MG63 (cell line): ENCODE data around the gene FASN. TPM values are rescaled to one million over a fixed set of nuclear protein-coding genes. Genes with fewer than 3 reads are reported as not detected.

Experiments
- DNase-seq: peaks from one replicate; pipeline ENCODE4 v3.0.0-alpha.2; 2020
- H3K27me3 ChIP-seq: fragments of 250-450 bp; sonication (Bioruptor Pico); 2 replicates; pipeline ENCODE4 v1.5.1; 2020; ENCODE audit warnings: mild to moderate bottlenecking, moderate library complexity
- H3K36me3 ChIP-seq: fragments of 250-450 bp; sonication (Bioruptor Pico); 2 replicates; pipeline ENCODE4 v1.5.1; 2020; ENCODE audit warnings: mild to moderate bottlenecking, moderate library complexity
- H3K4me3 ChIP-seq: fragments of 250-450 bp; sonication (Bioruptor Pico); 2 replicates; pipeline ENCODE4 v1.5.1; 2020; ENCODE audit warnings: mild to moderate bottlenecking, moderate library complexity
- H3K9me3 ChIP-seq: fragments of 250-450 bp; sonication (Bioruptor Pico); 2 replicates; pipeline ENCODE4 v1.5.1; 2020; ENCODE audit warnings: mild to moderate bottlenecking, moderate library complexity
- total RNA-seq: library from RNA; depleted of rRNA; stranded (reverse); fragments of >200 nt; shearing (Covaris generic); gene quantifications from 2 replicates; pipeline ENCODE4 v1.2.3, GENCODE V29; 2014; ENCODE audit warnings: low replicate concordance

FASN gene
- total RNA-seq, 1 experiment from 2014 or later: 112 TPM

- no peak for DNase-seq
- no peak overlapping the region for H3K4me3 ChIP-seq
- H3K36me3 ChIP-seq: peaks cover 93% of the 10 kb centered on the region
- no peaks in the 10 kb centered on the region for H3K9me3 ChIP-seq
- no peaks in the 10 kb centered on the region for H3K27me3 ChIP-seq
These were observed 10.8 kb downstream of the FASN start for GRCh38 chr17:82086941-82087906.

- H3K4me3 ChIP-seq: no peak overlapping the region
- H3K27me3 ChIP-seq: no peaks in the 10 kb centered on the region
- no peaks in the 10 kb centered on the region for H3K9me3 ChIP-seq
- DNase-seq: no peak
- H3K36me3 ChIP-seq: peaks cover 90% of the 10 kb centered on the region
These were observed 11.9 kb downstream of the FASN start for GRCh38 chr17:82085931-82086764.

- Histone ChIP-seq H3K4me3 (no peak overlapping the region), H3K27me3 (no peaks in the 10 kb centered on the region), H3K36me3 (peaks cover 92% of the 10 kb centered on the region), H3K9me3 (no peaks in the 10 kb centered on the region)
- DNase-seq: peak; percentile 5
These were observed 12.8 kb downstream of the FASN start for GRCh38 chr17:82085031-82085861.

DNA sequence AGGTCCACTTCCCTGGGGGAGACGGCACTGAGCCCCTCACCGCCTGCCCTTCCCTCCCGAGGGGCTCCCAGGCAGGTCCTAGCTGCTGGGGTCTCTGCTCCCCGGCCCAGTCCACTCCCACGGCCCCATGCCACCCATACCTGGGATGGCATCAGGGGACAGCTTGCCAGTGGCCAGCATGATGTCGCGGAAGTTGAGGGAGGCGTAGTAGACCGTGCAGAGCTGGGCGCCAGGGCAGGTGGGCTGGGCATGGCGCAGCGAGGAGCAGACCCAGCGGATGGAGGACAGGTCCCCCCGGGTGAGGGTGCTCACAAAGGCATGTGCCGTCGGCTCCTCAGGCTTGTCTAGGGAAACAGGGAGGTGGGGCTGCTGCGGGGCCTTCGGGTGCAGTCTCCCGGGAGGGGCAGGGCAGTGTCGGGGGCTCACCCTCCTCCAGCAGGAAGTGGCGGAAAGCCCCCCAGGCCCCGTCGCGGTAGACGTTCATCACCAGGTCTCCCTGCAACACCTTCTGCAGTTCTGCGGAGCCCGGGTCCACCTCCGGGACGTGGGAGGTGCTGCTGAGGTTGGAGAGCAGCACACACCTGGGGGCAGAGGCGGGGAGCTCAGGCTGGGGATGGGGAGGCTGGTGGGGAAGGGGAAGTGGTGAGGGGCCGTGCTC lies 13.5 kb downstream of the FASN start:
- Histone ChIP-seq H3K9me3 (no peaks in the 10 kb centered on the region), H3K4me3 (no peak overlapping the region), H3K27me3 (no peaks in the 10 kb centered on the region), H3K36me3 (peaks cover 92% of the 10 kb centered on the region)
- peak; percentile 4 for DNase-seq

GRCh38 chr17:82083533-82084359 lies 14.3 kb downstream of the FASN start:
- DNase-seq: no peak
- no peak overlapping the region for H3K4me3 ChIP-seq
- no peaks in the 10 kb centered on the region for H3K9me3 ChIP-seq
- peaks cover 90% of the 10 kb centered on the region for H3K36me3 ChIP-seq
- no peaks in the 10 kb centered on the region for H3K27me3 ChIP-seq

- peaks cover 90% of the 10 kb centered on the region for H3K36me3 ChIP-seq
- no peak for DNase-seq
These were observed 15.0 kb downstream of the FASN start for GRCh38 chr17:82083009-82083408.

DNA sequence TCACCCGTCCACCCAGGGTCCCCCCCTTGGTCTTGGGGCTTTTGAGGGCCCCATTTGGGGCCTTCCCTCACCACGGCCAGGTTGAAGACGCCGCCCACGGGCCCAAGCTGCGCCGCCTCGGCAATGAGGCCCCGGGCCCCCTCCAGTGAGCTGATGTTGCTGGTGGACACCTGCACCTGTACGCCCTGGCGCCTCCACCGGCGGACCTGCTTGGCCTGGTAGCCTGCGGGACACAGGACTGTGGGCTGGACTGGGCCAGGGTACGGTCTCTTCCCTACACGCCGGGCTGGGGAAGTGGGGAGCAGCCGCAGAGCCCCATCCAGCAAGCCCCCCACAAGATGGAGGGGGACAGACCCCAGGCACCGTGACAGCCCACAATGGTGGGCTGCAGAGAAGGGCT lies 15.6 kb downstream of the FASN start:
- H3K36me3 ChIP-seq: peaks cover 90% of the 10 kb centered on the region
- DNase-seq: no peak
- no peak overlapping the region for H3K4me3 ChIP-seq
- H3K27me3 ChIP-seq: no peaks in the 10 kb centered on the region
- no peaks in the 10 kb centered on the region for H3K9me3 ChIP-seq

More at GRCh38 chr17:82083009-82083408, 15.0 kb downstream of the FASN start:
- Histone ChIP-seq H3K9me3 (no peaks in the 10 kb centered on the region), H3K27me3 (no peaks in the 10 kb centered on the region), H3K4me3 (no peak overlapping the region)

DNA sequence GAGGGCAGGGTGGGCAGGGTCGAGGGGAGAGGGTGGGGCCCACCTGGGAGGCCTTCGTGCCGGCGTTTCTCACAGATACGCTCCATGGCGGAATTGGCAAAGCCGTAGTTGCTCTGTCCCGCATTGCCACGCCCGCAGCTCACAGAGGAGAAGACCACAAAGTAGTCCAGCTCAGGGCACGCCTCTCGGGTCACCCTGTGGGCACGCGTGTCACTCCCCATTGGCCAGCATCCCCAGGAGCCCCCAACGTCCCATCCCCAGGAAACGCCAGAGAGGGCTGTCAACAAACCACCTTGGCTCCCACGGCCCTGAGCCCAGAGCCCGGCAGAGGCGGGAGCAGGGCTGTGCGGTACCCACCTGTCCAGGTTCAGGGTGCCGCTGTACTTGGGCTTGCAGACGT lies 16.1 kb downstream of the FASN start:
- H3K36me3 ChIP-seq: peaks cover 89% of the 10 kb centered on the region
- DNase-seq: no peak

DNA sequence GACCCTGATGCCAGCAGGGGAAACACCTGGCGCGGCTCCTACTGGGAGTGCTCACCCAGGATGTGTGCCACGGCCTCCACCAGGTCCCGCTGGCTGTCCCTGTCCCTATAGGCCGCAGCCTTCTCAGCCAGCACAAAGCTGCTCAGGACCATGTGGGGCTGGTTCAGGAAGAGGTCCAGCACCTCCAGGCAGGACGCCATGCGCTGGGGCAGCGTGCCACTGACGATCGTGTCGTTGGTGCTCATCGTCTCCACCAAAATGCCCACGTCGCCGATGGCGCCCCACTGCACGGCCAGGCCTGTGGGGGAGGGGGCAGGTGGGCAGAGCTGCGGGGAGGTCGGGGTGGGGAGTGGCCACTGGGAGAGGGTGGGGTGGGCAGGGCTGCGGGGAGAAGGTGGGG lies 16.5 kb downstream of the FASN start:
- DNase-seq: no peak
- H3K9me3 ChIP-seq: no peaks in the 10 kb centered on the region
- peaks cover 89% of the 10 kb centered on the region for H3K36me3 ChIP-seq
- H3K27me3 ChIP-seq: no peaks in the 10 kb centered on the region
- H3K4me3 ChIP-seq: no peak overlapping the region

More for the DNA sequence above, 16.1 kb downstream of the FASN start:
- H3K9me3 ChIP-seq: no peaks in the 10 kb centered on the region
- no peak overlapping the region for H3K4me3 ChIP-seq
- no peaks in the 10 kb centered on the region for H3K27me3 ChIP-seq

GRCh38 chr17:82080789-82081464 lies 17.1 kb downstream of the FASN start:
- no peak for DNase-seq
- peaks cover 82% of the 10 kb centered on the region for H3K36me3 ChIP-seq
- H3K4me3 ChIP-seq: no peak overlapping the region
- no peaks in the 10 kb centered on the region for H3K9me3 ChIP-seq
- no peaks in the 10 kb centered on the region for H3K27me3 ChIP-seq

DNA sequence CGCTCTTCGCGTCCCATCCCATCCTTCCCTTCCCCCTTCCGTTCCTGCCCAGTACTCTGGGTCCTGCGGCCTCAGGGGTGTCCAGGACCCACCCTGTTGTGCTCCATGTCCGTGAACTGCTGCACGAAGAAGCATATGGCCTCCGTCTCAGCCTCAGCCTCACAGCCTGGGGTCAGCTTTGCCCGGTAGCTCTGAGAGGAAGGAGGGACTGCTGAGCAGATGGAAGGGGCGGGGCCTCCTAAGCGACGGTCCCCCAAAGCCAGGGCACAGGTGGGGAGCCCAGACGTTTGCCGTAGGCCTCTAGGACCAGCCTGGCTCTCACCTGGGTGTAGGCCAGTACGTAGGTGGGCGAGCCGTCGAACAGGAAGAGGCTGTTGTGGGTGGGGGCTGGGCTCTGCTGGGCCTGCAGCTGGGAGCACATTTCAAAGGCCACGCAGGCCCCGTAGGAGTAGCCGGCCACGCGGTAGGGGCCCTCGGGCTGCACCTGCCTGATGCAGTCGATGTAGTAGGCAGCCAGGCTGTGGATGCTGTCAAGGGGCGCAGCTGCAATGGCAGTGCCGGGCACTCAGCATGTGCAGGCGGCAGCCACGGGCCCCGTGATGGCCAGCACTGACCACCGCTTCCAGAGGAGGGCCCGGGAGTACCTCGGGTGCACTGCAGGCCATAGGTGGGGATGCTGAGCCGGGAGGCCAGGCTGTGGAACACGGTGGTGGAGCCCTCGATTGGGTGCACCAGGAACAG lies 17.8 kb downstream of the FASN start:
- no peaks in the 10 kb centered on the region for H3K9me3 ChIP-seq
- DNase-seq: no peak
- H3K4me3 ChIP-seq: no peak overlapping the region
- peaks cover 75% of the 10 kb centered on the region for H3K36me3 ChIP-seq
- no peaks in the 10 kb centered on the region for H3K27me3 ChIP-seq

- Histone ChIP-seq H3K4me3 (no peak overlapping the region), H3K27me3 (no peaks in the 10 kb centered on the region), H3K36me3 (peaks cover 64% of the 10 kb centered on the region), H3K9me3 (no peaks in the 10 kb centered on the region)
- no peak for DNase-seq
These were observed 18.9 kb downstream of the FASN start for GRCh38 chr17:82079001-82079677.

DNA sequence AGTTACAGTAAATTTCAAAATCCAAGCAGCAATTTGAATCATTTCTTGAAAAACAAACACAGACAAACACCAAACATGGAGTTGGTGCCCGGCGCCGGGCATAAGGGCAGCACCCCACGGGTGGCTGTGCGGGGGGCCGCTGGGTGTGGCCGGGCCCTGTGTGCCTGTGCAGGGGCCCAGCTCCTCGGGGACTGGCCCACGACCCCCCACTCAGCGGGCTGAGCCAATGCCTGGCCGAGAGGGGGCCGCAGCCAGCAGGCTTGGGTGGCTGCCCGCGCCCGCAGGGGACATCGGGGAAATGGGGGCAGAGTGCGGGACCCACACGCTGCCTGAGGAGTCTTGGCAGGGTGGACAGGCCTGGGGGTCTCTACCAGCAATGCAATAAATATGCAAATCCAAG lies 19.6 kb downstream of the FASN start:
- H3K27me3 ChIP-seq: peaks cover 2% of the 10 kb centered on the region; the same call in 1 of the 2 replicates
- no peak overlapping the region for H3K4me3 ChIP-seq
- no peak for DNase-seq
- H3K36me3 ChIP-seq: peaks cover 57% of the 10 kb centered on the region
- H3K9me3 ChIP-seq: no peaks in the 10 kb centered on the region
